ENCODE results near the gene KRT72. TPM values are rescaled to one million over a fixed set of nuclear protein-coding genes. Genes with fewer than 3 reads are reported as not detected.

The KRT72 gene
- total and polyA plus RNA-seq, 4 donors: 0.14 to 0.17 (median 0.14) TPM; not detected in 1

GRCh38 chr12:52648012-52648550 lies 46.8 kb upstream of the KRT72 start:
- Histone ChIP-seq H3K27ac (ENCODE audit: low read depth in 1 of 2, low read length in 1 of 2) (no peak overlapping the region), H3K9me3 (ENCODE audit: control insufficient read depth in 4 of 4, insufficient read depth in 3 of 4, low read length in 3 of 4) (no peaks in the 10 kb centered on the region), H3K27me3 (ENCODE audit: control insufficient read depth in 3 of 3, insufficient read depth in 3 of 3, low read length in 2 of 3) (peaks cover 0 to 4% (median 0%) of the 10 kb centered on the region in 3 donors), H3K36me3 (ENCODE audit: control insufficient read depth in 4 of 4, insufficient read depth in 4 of 4, low read length in 4 of 4) (no peaks in the 10 kb centered on the region), H3K4me3 (no peak overlapping the region), H3K4me1 (ENCODE audit: control insufficient read depth in 5 of 5, insufficient read depth in 5 of 5, low read length in 5 of 5) (no peaks in the 10 kb centered on the region), H3K9ac (ENCODE audit: insufficient read depth in 1 of 2, low read length in 2 of 2) (no peak overlapping the region)
- TF ChIP-seq CTCF (IDR thresholded peaks at IDR 0.05; ENCODE audit: control extremely low read depth, extremely low read depth): no peak
- ATAC-seq (ENCODE audit: insufficient read depth, low FRiP score) (no peak), DNase-seq (no peak)
- WGBS, 2 donors: 93 to 95% methylated on average over 8 of the region's 8 CpGs

GRCh38 chr12:52647601-52648000 lies 46.3 kb upstream of the KRT72 start:
- Histone ChIP-seq H3K4me3 (no peak overlapping the region), H3K9me3 (ENCODE audit: control insufficient read depth in 4 of 4, insufficient read depth in 3 of 4, low read length in 3 of 4) (no peaks in the 10 kb centered on the region), H3K4me1 (ENCODE audit: control insufficient read depth in 5 of 5, insufficient read depth in 5 of 5, low read length in 5 of 5) (no peaks in the 10 kb centered on the region), H3K27ac (ENCODE audit: low read depth in 1 of 2, low read length in 1 of 2) (no peak overlapping the region), H3K27me3 (ENCODE audit: control insufficient read depth in 3 of 3, insufficient read depth in 3 of 3, low read length in 2 of 3) (peaks cover 0 to 4% (median 0%) of the 10 kb centered on the region in 3 donors), H3K9ac (ENCODE audit: insufficient read depth in 1 of 2, low read length in 2 of 2) (no peak overlapping the region), H3K36me3 (ENCODE audit: control insufficient read depth in 4 of 4, insufficient read depth in 4 of 4, low read length in 4 of 4) (no peaks in the 10 kb centered on the region)
- TF ChIP-seq CTCF (IDR thresholded peaks at IDR 0.05; ENCODE audit: control extremely low read depth, extremely low read depth): no peak
- WGBS, 2 donors: 87 to 95% methylated on average over 9 of the region's 9 CpGs
- DNase-seq: no peak
- ATAC-seq (ENCODE audit: insufficient read depth, low FRiP score): no peak

GRCh38 chr12:52646613-52647012 lies 45.4 kb upstream of the KRT72 start:
- no peak for TF ChIP-seq CTCF (IDR thresholded peaks at IDR 0.05; ENCODE audit: control extremely low read depth, extremely low read depth)
- H3K27me3 ChIP-seq (ENCODE audit: control insufficient read depth in 3 of 3, insufficient read depth in 3 of 3, low read length in 2 of 3): peaks cover 0 to 4% (median 0%) of the 10 kb centered on the region in 3 donors
- 87 to 93% methylated on average over 12 of the region's 12 CpGs for WGBS, 2 donors
- H3K4me3 ChIP-seq: no peak overlapping the region
- H3K36me3 ChIP-seq (ENCODE audit: control insufficient read depth in 4 of 4, insufficient read depth in 4 of 4, low read length in 4 of 4): no peaks in the 10 kb centered on the region
- no peak overlapping the region for H3K27ac ChIP-seq (ENCODE audit: low read depth in 1 of 2, low read length in 1 of 2)
- H3K9ac ChIP-seq (ENCODE audit: insufficient read depth in 1 of 2, low read length in 2 of 2): no peak overlapping the region
- no peaks in the 10 kb centered on the region for H3K4me1 ChIP-seq (ENCODE audit: control insufficient read depth in 5 of 5, insufficient read depth in 5 of 5, low read length in 5 of 5)
- no peaks in the 10 kb centered on the region for H3K9me3 ChIP-seq (ENCODE audit: control insufficient read depth in 4 of 4, insufficient read depth in 3 of 4, low read length in 3 of 4)
- ATAC-seq (ENCODE audit: insufficient read depth, low FRiP score): no peak
- DNase-seq: no peak

DNA sequence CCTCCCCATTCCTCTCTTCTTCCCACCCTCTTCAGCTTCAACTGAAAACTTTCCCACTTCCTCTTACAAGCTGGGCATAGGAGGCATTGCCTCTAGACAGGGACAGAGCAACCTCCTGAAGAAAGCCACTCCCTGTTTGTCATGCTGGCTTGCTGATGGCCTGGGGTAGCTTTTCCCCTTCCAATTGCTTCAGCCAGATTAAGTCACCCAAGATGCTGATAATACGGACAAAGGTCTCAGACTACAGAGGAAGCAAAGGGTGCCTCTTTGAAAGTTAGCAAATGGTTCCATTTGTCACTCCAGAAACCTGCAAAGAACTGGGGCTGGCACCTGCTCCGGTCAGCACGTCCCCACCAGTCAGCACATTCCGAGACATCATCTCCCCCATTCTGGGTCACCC lies 44.7 kb upstream of the KRT72 start:
- H3K9me3 ChIP-seq (ENCODE audit: control insufficient read depth in 4 of 4, insufficient read depth in 3 of 4, low read length in 3 of 4): no peaks in the 10 kb centered on the region
- no peak overlapping the region for H3K27ac ChIP-seq (ENCODE audit: low read depth in 1 of 2, low read length in 1 of 2)
- no peaks in the 10 kb centered on the region for H3K4me1 ChIP-seq (ENCODE audit: control insufficient read depth in 5 of 5, insufficient read depth in 5 of 5, low read length in 5 of 5)
- no peak for TF ChIP-seq CTCF (IDR thresholded peaks at IDR 0.05; ENCODE audit: control extremely low read depth, extremely low read depth)
- H3K4me3 ChIP-seq: no peak overlapping the region
- H3K36me3 ChIP-seq (ENCODE audit: control insufficient read depth in 4 of 4, insufficient read depth in 4 of 4, low read length in 4 of 4): no peaks in the 10 kb centered on the region
- WGBS, 2 donors: 71 to 77% methylated on average over 4 of the region's 4 CpGs
- ATAC-seq (ENCODE audit: insufficient read depth, low FRiP score) (no peak), DNase-seq (no peak)
- H3K9ac ChIP-seq (ENCODE audit: insufficient read depth in 1 of 2, low read length in 2 of 2): no peak overlapping the region
- H3K27me3 ChIP-seq (ENCODE audit: control insufficient read depth in 3 of 3, insufficient read depth in 3 of 3, low read length in 2 of 3): peaks cover 0 to 4% (median 0%) of the 10 kb centered on the region in 3 donors

Data from lung (tissue), 12 donors.